ENCODE results near the gene TPM3.

DNA sequence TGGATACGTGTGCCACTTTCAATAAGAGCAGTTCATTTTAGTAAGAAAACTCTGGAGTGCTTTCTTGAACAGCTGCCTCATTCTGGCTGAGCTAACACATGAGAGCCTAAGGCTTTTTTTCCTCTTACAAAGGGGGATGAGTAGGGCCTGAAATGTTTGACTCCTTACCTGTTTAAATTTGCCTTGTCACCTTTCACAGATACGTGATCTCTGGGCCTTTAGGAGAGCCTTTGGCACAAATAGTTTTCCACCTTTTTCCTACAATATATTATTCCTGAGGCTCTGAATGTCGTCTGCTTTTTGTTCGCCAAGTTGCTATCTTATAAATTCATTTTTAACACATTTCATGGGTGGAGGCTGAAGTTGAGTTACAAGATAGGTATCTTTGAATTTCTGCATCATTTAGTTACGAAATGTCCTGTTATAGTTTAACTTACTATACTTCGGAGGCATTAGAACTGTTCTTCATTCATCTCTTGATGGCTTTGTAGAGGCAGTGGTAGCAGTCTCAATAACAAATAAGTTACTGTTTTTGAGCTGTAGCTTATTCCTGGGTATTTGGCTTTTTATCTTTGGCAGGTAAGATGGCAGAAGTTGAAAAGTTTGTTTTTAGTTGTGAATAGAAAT is 46.1 kb upstream of the TPM3 start:
- TF ChIP-seq POLR2AphosphoS5 (IDR thresholded peaks at IDR 0.05) (no peak), POLR2A (IDR thresholded peaks at IDR 0.05) (no peak), EP300 (IDR thresholded peaks at IDR 0.05) (no peak)
- TF ChIP-seq, protein P1, sequence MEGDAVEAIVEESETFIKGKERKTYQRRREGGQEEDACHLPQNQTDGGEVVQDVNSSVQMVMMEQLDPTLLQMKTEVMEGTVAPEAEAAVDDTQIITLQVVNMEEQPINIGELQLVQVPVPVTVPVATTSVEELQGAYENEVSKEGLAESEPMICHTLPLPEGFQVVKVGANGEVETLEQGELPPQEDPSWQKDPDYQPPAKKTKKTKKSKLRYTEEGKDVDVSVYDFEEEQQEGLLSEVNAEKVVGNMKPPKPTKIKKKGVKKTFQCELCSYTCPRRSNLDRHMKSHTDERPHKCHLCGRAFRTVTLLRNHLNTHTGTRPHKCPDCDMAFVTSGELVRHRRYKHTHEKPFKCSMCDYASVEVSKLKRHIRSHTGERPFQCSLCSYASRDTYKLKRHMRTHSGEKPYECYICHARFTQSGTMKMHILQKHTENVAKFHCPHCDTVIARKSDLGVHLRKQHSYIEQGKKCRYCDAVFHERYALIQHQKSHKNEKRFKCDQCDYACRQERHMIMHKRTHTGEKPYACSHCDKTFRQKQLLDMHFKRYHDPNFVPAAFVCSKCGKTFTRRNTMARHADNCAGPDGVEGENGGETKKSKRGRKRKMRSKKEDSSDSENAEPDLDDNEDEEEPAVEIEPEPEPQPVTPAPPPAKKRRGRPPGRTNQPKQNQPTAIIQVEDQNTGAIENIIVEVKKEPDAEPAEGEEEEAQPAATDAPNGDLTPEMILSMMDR (IDR thresholded peaks at IDR 0.05) = no peak

Measured in stomach (tissue), 4 donors.